Activated naive CD8-positive, alpha-beta T cell treated with anti-CD3 and anti-CD28 coated beads, Interleukin-2, amount 50 U/mL, for 16 hours (primary cell): ENCODE measurements around the gene FPGT.
"Not testable (repeated sequence)": the region's sequence is repeated elsewhere in the genome, so short reads cannot be mapped to it uniquely, and the experiment has no call there.

ENCODE experiments used
- DNase-seq: peaks from one replicate; pipeline ENCODE4 v3.0.0-alpha.2; 2020; ENCODE audit warnings: low read depth, low spot score

Gene FPGT

GRCh38 chr1:74197657-74198552 is at the start of gene FPGT, which contains the start of gene LRRIQ3:
Gene FPGT, plus strand, starts transcription at chr1:74198242. Its CDS starts 37 bp downstream, at chr1:74198279.
Gene LRRIQ3, minus strand, starts transcription at chr1:74198176. Its CDS starts 14,492 bp downstream, at chr1:74183684.
- peak; percentile 89 for DNase-seq

GRCh38 chr1:74160046-74160445 is 38.0 kb upstream of the FPGT start:
- DNase-seq: no peak

GRCh38 chr1:74161497-74161896 is 36.5 kb upstream of the FPGT start:
- DNase-seq: no peak

- no peak for DNase-seq
Observed at GRCh38 chr1:74162333-74162732, 35.7 kb upstream of the FPGT start.

GRCh38 chr1:74174423-74174822 is 23.6 kb upstream of the FPGT start:
- DNase-seq: not testable (repeated sequence)

- DNase-seq: no peak
Observed at GRCh38 chr1:74180490-74180889, 17.6 kb upstream of the FPGT start.

GRCh38 chr1:74193908-74194307 is 4.1 kb upstream of the FPGT start:
- DNase-seq: no peak

- DNase-seq: no peak
Observed at GRCh38 chr1:74195339-74195738, 2.7 kb upstream of the FPGT start.

GRCh38 chr1:74197255-74197654 is 787 bp upstream of the FPGT start:
- no peak for DNase-seq

GRCh38 chr1:74199504-74199903 is 1.5 kb downstream of the FPGT start:
- no peak for DNase-seq

- no peak for DNase-seq
Observed at GRCh38 chr1:74205266-74205665, 7.2 kb downstream of the FPGT start.

- DNase-seq: no peak
Observed at GRCh38 chr1:74215229-74215628, 17.2 kb downstream of the FPGT start.

GRCh38 chr1:74222701-74223100 is 24.7 kb downstream of the FPGT start:
- no peak for DNase-seq

- no peak for DNase-seq
Observed at GRCh38 chr1:74223453-74223852, 25.4 kb downstream of the FPGT start.

- no peak for DNase-seq
Observed at GRCh38 chr1:74235153-74235552, 37.1 kb downstream of the FPGT start, which contains the start of gene TNNI3K. Gene TNNI3K, plus strand, starts transcription at chr1:74235387. Its CDS starts 65 bp downstream, at chr1:74235452.

- no peak for DNase-seq
Observed at GRCh38 chr1:74236440-74236839, 38.4 kb downstream of the FPGT start.

GRCh38 chr1:74237035-74237434 is 39.0 kb downstream of the FPGT start:
- DNase-seq: no peak

- DNase-seq: no peak
Observed at GRCh38 chr1:74237787-74238186, 39.7 kb downstream of the FPGT start.

GRCh38 chr1:74245168-74245772 is 47.2 kb downstream of the FPGT start:
- no peak for DNase-seq

GRCh38 chr1:74246315-74246714 is 48.3 kb downstream of the FPGT start:
- no peak for DNase-seq

- no peak for DNase-seq
Observed at GRCh38 chr1:74247881-74248528, 50.0 kb downstream of the FPGT start.

GRCh38 chr1:74253243-74253824 is 55.3 kb downstream of the FPGT start:
- not testable (repeated sequence) for DNase-seq
